Fibroblast of the aortic adventitia (primary cell): ENCODE data around the gene SYCE3. TPM values are rescaled to one million over a fixed set of nuclear protein-coding genes. Genes with fewer than 3 reads are reported as not detected.
"Not testable (repeated sequence)": the region's sequence is repeated elsewhere in the genome, so short reads cannot be mapped to it uniquely, and the experiment has no call there.

Experiments
- DNase-seq: peaks from one replicate; pipeline ENCODE4 v3.0.0-alpha.2; 2010; ENCODE audit warnings: low read depth
- H3K4me3 ChIP-seq: 2 replicates; pipeline ENCODE4 v1.5.1; 2011; ENCODE audit warnings: low read depth, mild to moderate bottlenecking, control low read depth, low read length, moderate library complexity
- CTCF ChIP-seq: IDR thresholded peaks from 2 replicates; pipeline ENCODE4 v1.5.1; 2011; ENCODE audit warnings: mild to moderate bottlenecking, low read length, control low read depth, inconsistent platforms; ENCODE audit not compliant: insufficient read depth
- total RNA-seq: library from RNA; depleted of rRNA; stranded (reverse); fragments of >200 nt; gene quantifications from 2 replicates; pipeline ENCODE4 v1.2.3, GENCODE V29; 2012; ENCODE audit warnings: low replicate concordance

SYCE3 gene
- total RNA-seq, 1 donor = not detected

- no peak for TF ChIP-seq CTCF
- DNase-seq = no peak
These were observed 46.3 kb upstream of the SYCE3 start for GRCh38 chr22:50608996-50609395.

GRCh38 chr22:50608058-50608840, 45.5 kb upstream of the SYCE3 start:
- H3K4me3 ChIP-seq, DNase-seq: not testable (repeated sequence)

More at GRCh38 chr22:50608996-50609395, 46.3 kb upstream of the SYCE3 start:
- H3K4me3 ChIP-seq = no peak overlapping the region

- TF ChIP-seq CTCF = no peak
- H3K4me3 ChIP-seq = no peak overlapping the region
- DNase-seq = no peak
These were observed 44.9 kb upstream of the SYCE3 start for GRCh38 chr22:50607659-50608020.

GRCh38 chr22:50606946-50607658, 44.4 kb upstream of the SYCE3 start:
- no peak for DNase-seq
- TF ChIP-seq CTCF = no peak
- H3K4me3 ChIP-seq = no peak overlapping the region

- TF ChIP-seq CTCF = no peak
- H3K4me3 ChIP-seq = no peak overlapping the region
- DNase-seq = no peak
These were observed 43.6 kb upstream of the SYCE3 start for GRCh38 chr22:50606165-50606945.

GRCh38 chr22:50605613-50606074, 42.9 kb upstream of the SYCE3 start:
- DNase-seq = no peak
- TF ChIP-seq CTCF = no peak
- H3K4me3 ChIP-seq = no peak overlapping the region

- no peak overlapping the region for H3K4me3 ChIP-seq
- DNase-seq = no peak
- TF ChIP-seq CTCF = no peak
These were observed 42.4 kb upstream of the SYCE3 start for GRCh38 chr22:50605002-50605612.
